HG03139 (cell line): ENCODE measurements around the gene JAK1.
A peak's percentile ranks its signal among the peaks of the same experiment; 100 is the strongest.
"Not testable (repeated sequence)": the region's sequence is repeated elsewhere in the genome, so short reads cannot be mapped to it uniquely, and the experiment has no call there.

ENCODE experiments used
- ATAC-seq: cut with Tn5 transposase; IDR thresholded peaks from one replicate; pipeline ENCODE4 v1.9.1; 2021; ENCODE audit not compliant: unreplicated experiment

Gene JAK1

DNA sequence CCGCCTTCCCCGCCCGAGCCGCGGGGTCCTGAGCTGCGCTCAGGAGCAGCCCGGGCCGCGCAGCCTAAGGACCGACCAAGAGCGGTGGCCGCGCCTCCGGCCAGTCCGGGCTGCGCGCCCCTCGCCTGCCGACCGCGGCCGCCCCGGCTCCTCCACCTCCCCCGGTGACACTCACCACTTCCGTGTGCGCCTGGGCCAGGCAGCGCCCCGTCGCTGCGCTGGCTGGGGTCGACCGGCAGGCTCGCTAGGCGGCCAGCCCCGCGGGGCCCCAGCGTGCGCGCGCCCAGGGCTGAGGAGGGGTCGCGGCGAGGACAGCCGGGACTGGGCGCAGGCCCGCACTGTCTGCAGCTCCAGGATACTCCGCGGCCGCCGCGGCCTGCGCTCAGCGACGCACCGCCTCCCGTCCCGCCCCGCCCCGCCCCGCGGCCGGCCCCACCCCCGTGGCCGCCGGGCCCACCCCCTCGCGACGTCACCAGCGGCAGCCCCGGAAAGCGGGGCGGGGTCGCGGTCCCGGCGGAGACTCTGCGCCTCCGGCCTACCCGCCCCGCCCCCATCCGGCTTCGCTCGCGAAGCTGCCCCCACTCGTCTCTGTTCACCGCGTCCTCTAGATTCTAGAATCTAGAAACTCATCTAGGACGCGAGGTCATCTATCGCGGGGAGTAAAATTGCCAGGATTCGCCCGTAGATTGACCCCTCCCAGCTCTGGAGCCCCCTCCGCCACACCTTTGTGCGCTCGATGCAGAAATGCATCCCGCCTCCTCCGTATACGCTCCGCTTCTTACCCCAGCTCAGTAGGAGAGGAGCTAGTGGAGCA lies at the start of gene JAK1:
JAK1 (minus strand) TSS at position 392 of the 814 bp plus-strand sequence. CDS start 80,285 bp downstream, outside the sequence.
- peak; percentile 62 for ATAC-seq

DNA sequence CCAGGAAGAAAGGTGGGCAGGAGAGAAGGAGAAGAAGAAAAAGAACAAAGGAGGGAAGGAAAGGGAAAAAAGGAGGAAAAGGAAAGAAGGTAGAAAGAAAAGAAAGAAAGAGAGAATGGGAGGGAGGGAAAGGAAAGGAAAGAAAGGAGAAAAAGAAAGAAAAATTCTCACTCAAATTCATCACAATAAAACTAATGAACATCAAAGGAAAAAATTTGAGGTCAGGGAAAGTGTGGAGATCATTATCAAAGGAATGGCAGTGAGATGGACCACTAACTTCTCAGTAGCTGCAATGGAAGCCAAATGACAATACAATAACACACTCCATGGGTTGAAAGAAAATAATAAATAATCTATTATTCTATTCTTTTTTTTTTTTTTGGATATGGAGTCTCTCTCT lies 48.0 kb upstream of the JAK1 start:
- ATAC-seq: no peak

DNA sequence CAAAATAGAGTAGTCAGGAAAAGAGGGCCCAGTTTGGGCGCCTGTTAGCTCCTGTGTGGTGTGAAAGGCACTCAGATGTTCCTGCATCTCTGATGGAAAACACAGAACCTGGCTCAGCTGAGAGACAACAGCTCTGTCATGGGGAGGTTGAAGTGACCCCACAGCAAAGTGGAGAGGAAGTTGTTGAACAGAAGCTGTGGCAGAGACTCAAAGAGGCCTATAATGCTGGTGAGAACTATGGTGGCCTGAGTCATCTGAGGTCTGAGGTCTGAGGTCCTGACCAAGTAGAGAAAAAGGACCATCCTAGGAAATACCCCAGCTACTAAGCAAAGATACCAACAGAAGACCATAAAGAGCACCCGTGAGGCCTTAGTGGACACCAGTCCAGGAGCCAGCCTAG lies 45.6 kb upstream of the JAK1 start:
- no peak for ATAC-seq

DNA sequence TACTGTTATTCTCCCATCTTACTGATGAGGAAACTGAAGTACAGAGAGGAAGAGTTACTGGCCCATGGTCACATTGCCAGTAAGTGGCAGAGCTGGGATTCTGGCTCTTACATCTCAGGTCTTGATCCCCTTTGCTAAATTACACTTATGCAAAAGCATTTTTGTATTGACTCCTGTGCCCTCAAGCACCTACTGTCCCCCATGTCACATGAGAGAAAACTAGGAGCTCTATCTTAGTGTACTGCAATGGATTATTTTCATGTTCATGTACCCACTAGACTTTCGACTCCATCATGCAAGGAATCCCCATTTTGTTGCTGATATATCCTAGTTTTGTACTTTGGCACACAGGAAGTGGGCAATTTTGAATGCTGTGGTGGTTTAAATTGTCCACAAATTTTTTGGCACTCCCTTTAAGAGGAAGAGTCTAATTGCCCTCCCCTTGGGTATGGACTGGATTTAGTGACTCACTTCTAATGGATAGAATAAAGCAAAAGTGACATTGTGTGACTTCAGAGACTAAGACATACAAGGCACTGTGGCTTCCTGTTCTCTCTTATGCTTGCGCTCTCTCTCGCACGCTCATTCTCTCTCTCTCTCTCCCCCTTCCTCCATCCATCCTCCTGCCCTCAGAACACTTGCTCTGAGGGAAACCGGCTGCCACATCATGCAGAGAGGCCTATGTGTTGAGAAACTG lies 43.5 kb upstream of the JAK1 start:
- ATAC-seq: no peak

DNA sequence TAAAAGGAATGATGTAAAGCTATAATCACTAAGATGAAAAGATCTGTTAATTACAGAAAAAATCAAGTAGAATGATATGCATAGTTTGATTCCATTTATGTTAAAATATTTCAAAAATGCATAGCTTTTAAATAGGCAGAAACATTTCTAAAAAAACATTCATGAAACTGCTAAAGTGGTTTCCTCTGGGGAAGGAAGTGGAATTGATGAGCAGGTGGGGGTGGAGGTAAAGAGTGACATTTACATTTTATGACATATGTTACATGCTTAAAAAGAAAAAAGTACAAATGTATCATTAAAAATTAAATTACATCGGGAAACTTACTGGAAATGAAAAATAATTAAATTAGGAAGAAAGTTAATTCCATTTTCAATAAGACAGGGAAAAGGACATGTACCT lies 42.8 kb upstream of the JAK1 start:
- no peak for ATAC-seq

DNA sequence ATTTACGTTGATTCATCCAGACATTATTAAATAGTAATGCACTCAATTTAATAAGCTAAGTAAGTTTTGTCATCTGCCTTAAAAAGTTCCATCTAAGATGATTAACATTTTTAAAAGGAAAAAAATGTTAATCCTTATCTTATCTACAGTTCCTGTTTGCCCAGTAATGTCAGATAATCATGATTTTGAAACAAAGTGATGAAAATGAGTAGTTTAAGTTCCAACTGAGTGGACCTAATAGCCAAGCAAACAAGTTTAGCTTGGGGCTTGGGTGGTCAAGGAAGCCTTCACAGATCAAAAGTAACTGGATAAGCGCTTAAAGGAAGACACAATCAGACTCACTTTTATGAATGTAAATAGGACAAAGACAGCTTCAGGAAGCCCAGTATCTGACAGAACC lies 40.5 kb upstream of the JAK1 start:
- no peak for ATAC-seq

DNA sequence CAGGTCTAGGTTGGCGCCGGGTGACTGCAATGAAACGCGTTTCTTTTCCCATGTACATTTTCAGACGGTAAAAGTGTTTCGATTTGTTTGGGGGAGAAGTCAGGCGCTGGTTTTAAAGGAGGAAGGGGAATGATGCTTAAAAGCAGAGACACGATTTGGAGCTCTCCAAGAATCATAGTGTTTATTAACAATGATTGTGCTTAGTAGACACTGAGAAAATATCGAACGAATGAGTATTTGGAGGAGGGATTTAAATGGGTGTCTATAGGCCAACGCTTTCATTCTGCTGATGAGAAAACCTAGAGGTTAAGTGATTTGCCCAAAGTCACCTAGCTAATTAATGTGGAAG lies 36.9 kb upstream of the JAK1 start:
- ATAC-seq: no peak

DNA sequence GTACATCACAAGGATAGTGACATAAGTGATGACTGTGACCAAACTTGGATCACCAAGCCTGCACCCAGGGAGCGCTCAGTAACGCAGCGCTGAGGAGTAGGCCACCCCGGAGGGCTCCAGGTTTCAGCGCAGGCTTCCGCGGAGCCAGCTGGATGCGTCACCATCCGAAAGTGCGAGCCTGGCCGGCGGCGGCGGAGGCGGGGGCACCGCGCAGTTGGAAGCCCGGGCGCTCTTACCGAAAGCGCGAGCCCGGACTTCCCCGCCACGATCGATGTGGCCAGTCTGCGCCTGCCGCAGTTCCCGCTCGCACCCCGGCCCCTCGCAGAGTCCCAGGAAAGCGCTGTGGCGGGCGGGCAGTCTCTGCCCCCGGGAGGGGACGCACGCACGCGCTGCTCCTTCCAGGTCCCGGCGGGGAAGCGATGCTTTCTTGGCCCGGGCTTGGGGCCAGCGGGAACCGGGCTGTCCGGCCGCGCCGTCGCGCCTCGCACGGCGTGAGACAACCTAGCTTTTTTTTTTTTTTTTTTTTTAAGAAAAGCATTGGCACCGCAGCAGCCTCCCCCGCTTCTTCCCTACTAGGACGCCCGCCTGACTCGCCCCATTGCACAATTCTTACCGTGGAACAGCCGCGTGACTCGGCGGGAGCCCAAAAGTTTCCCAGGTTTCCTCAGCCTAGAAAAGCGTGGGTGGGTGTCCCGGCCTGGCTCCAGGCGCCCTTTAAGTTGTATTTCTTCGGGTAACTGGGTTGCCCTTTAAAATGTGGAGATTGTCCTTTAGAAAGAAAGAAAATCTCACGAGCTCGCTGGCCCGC lies 36.4 kb upstream of the JAK1 start:
- ATAC-seq: peak; percentile 79

DNA sequence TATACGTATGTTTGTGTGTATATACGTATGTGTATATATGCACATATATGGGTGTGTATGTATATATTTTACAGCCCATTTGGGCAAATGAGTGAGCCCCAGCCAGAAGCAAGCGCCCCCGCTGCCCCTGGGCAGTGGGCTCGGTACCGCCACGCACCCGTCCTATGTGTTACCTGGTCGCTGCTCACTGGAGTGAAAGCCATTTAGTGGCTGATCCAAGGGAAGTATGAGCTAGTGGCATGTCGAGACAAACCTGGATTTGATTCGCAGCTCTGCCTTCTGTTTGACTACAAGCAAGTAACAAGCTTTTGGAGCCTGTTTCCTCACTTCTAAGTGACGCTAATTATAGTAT lies 35.8 kb upstream of the JAK1 start:
- ATAC-seq: no peak

DNA sequence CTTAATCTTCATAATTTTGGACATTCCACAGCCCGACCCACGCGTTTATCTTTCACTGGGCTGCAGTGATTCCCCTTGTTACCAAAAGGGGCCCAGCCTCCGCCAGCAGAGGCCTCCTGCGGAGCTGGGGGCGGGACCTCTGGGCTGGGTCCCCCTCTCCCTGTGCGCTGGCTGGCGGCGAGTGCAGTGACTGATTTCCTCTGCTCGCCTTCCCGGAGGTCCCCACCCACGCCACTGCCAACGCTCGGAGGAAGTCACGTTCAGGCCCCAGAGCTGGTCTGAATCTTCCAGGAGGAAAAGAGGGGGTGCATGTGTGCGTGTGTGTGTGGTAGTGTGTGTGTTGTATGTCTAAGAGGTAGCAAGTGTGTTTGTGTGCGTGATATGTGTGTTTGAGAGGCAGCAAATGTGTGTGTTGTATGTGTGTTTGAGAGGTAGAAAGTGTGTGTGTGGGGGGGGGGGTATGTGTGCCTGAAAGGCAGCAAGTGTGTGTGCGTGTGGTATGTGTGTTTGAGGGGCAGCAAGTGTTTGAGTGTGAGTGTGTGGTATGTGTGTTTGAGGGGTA lies 35.0 kb upstream of the JAK1 start:
- no peak for ATAC-seq

DNA sequence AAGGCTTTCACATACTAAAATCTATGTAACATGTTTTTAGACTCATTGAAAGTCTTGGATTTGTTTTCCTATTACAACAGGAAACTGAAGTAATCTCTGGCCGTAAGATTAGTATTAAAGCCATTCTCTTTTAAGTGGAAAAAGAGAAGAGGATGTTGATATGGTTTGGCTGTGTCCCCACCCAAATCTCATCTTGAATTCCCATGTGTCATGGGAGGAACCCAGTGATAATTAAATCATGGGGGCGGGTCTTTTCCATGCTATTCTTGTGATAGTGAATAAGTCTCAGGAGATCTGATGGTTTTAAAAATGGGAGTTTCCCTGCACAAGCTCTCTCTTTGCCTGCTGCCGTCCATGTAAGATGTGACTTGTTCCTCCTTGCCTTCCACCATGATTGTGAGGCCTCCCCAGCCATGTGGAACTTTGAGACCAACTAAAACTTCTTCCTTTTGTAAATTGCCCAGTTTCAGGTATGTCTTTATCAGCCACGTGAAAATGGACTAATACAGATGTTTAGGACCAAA lies 32.1 kb upstream of the JAK1 start:
- ATAC-seq: not testable (repeated sequence)

DNA sequence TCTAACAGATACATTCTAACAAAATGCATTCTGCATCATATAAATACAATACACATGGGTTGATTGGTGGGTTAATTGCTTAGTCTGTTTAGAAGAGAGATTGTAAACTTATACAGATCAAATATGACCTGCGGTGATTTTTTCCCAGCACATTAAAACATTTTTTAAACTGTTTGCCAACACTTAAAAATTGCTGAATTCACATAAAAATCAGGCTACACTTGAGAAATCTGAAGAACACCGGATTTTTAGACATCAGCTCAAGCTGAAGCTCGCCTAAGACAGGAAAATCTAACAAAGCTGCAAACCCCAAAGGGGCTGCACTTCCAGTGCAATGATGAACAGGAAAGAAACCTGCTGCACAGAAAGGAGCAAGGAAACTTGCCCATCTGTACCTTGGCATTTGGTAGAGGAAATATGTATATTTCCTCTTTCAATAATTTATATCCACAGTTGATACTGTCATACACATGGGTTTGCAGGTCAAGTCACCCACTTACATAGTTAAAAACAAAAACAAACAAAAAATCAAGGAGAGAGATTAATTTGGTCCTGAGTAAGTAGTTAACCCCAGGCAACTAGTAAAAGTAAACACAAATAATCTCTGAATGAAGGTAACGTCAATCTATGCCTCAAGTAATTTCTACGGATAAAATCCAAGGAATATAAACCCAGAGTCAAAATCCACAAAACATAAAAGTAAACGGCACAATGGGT lies 30.4 kb upstream of the JAK1 start:
- ATAC-seq: no peak

DNA sequence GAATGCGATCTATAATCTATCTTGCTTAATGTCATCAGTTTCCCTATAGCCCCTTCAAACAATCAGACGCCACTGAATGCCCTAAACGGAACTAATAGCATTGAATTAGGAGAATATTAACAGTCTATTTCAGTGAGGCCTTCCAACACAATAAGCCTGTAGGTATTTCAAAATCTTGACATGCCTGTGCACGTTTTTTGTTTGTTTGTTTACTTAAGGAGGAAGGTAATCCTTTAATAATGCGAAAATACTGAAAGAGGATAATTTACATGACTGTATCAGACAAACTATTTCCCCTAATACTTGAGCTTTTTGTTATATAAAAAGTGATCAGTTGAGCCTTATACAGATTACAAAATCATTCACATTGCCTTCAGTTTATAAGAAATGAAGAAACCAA lies 29.0 kb upstream of the JAK1 start:
- no peak for ATAC-seq

DNA sequence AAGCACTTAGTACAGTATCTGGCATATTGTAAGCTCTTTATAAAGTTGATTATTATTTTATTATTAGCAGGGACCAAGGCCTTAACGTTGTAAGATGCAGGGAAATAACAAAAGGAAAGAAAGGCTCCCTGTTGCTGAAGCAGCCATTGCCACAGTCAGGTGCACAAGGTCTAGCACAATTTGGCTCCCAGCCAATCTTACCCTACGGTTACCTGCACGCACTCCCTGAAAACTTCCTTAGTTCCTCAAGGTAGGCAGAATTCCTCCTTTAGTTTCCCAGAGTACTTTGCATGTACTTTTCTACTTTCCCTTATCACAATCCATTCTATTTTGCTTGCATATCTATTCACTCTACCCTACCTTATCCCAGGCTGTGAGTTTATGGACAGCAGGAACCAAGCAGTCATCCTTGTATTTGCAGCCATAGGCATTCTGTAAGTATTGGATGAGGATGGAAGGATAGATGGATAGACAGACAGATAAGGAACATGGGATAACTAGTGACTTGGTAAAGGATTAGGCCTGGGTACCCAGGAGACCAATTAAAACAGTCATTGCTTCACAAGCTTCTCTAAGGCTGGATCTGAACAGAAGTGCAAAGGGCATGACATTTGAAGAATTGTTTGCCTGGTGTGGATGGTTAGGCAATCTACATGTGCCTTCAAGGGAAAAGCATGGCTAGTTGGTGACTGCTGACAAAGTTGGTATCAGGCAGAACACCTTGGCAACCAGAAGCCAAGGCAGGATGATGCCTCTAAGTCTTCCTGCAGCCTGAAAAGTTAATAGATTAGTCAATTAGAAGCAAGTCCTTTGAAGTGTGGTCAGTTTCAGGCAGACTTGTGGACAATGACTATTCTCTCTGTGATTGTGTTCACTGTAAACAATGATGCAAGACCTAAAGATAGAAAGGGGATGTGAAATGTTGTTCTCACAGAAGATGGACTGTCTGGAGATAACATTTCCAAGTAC lies 20.8 kb upstream of the JAK1 start:
- ATAC-seq: peak; percentile 97

DNA sequence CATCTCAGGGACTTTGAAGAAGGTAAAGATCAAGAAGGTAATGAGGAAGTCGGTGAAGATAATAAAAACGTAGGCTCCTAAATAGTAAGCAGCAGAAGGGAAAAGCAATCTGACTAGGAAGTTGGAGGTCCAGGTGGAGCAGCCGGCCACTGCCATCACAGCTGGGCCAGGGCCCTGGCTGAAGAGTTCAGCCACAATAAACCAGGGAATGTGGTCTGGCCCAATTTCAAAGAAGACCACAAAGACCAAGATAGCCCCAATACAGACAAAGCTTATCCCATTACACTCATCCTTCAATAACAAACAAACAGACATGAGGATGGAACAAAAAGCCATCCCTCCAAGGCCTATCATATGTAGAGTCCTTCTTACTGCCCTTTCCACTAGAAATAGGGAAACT lies 18.4 kb upstream of the JAK1 start:
- ATAC-seq: no peak

DNA sequence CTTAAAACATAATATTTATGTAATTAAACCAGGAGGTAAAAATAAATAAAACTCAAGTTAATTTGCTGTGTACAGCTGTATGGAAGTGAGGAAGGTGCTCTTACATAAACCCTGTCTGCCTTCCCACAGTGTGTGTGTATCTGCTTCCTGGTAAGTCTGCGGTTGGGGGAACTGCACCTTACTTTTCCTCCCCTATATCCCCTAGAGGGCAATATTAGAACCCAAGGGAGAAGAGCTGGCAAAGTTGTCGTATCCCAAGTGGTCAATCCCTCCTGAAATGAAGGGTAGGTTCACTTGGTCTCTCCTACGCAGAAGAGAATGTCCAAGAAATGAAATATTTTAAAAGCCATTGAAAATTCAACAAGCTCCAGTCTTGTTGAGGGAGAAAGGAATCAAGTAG lies 17.8 kb upstream of the JAK1 start:
- no peak for ATAC-seq

DNA sequence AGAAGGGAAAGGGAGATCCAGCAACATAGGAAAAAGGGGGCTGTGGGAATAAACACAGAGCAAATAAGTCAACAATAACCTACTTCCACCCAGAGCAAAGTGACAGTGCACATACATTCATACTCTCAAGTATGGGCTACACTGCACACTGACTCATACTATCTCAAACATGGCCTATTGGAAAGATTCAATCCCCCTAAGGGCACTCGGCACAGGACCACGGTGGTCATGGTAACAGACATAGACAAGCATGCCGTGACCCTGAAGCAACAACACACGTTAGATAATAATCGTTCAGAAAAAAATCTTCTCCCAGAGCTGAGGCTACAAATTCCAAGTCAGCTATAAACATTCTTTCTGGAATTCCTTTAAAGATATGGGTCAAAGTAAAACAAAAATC lies 16.8 kb upstream of the JAK1 start:
- ATAC-seq: no peak

DNA sequence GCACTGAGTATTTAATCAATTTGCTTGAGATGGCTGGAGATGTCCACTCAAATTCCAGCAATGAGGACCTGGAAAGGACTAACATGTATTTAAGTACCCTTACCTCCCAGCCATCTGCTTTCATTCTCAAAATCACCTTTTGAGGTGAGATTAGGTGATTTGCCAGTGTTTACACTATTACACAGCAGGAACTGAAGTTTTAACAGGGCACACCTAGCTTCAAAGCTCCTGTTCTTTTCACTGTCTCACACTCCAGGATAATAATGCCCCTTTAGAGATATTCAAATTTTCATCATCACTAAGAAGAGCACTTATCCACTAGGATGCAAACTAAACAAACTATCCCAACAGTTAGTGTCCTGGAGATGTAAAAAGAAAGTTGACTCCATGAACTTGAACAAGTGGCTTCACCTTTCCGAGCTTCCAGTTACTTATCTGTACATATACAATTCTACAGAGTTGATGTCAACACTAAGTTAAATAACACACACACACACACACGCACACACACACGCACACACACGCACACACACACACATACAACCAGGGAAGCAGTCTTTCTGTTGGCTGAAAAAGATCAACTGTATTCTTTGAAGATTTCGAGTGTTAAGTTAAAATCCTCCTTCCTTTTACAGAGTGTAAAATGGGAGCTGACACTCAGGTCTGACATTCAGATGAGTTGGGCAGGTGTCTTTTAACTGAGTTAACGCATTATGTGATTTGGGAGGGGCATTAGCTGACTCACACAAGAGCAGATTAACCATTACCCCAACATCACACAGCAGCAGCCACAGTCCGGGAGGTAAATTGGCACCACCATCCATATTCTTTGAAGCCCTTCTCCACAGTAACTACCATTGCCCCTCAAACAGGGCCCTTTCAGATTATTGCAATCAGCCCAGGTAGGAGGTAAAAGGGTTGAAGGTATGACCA lies 15.5 kb upstream of the JAK1 start:
- no peak for ATAC-seq
